GM12874 (cell line): Measurements from ENCODE around the gene HOXD12.

Source experiments
- CTCF ChIP-seq: IDR thresholded peaks from 2 replicates; pipeline ENCODE4 v1.5.1; 2011; ENCODE audit warnings: low read depth, mild to moderate bottlenecking, control low read depth, low read length, moderate library complexity; ENCODE audit not compliant: insufficient read depth

HOXD12 gene

GRCh38 chr2:176150584-176151441, 51.2 kb downstream of the HOXD12 start:
- TF ChIP-seq CTCF = no peak

- TF ChIP-seq CTCF = no peak
Observed at GRCh38 chr2:176151442-176152287, 52.1 kb downstream of the HOXD12 start, which contains the start of gene HOXD4. HOXD4 (plus strand) TSS chr2:176151550; CDS start chr2:176151634, 84 bp downstream.
